Transverse colon (tissue), 4 donors: ENCODE results near the gene ALG10.

Source experiments
- EP300 ChIP-seq: sonication (generic); formaldehyde crosslinking; IDR thresholded peaks from one replicate; pipeline ENCODE4 v1.6.1; 2017; ENCODE audit warnings: antibody characterized with exemption, low read depth
- POLR2AphosphoS5 ChIP-seq, 3 donors: sonication (generic); formaldehyde crosslinking; IDR thresholded peaks; one replicate each; pipeline ENCODE4 v1.6.1; 2016; ENCODE audit warnings: antibody characterized with exemption in 3 of 3
- TF ChIP-seq, protein P1 (sequence below), 5 experiments: fragments of 200-600 bp in 3 of 5; fragments of 450-650 bp in 2 of 5; sonication (generic) in 3 of 5; IDR thresholded peaks; 1 replicate in 2 of 5; 2 replicates in 3 of 5; pipeline ENCODE4 v1.5.1; 2016 to 2017; ENCODE audit warnings: antibody characterized with exemption in 5 of 5, inconsistent platforms in 3 of 5, mild to moderate bottlenecking in 2 of 5, moderate library complexity in 1 of 5

- TF ChIP-seq EP300 (no peak), POLR2AphosphoS5 (IDR thresholded peaks at IDR 0.05) (no peak)
- TF ChIP-seq, protein P1, sequence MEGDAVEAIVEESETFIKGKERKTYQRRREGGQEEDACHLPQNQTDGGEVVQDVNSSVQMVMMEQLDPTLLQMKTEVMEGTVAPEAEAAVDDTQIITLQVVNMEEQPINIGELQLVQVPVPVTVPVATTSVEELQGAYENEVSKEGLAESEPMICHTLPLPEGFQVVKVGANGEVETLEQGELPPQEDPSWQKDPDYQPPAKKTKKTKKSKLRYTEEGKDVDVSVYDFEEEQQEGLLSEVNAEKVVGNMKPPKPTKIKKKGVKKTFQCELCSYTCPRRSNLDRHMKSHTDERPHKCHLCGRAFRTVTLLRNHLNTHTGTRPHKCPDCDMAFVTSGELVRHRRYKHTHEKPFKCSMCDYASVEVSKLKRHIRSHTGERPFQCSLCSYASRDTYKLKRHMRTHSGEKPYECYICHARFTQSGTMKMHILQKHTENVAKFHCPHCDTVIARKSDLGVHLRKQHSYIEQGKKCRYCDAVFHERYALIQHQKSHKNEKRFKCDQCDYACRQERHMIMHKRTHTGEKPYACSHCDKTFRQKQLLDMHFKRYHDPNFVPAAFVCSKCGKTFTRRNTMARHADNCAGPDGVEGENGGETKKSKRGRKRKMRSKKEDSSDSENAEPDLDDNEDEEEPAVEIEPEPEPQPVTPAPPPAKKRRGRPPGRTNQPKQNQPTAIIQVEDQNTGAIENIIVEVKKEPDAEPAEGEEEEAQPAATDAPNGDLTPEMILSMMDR (IDR thresholded peaks at IDR 0.05), result no peak
Measured at GRCh38 chr12:34048714-34049113, 26.4 kb downstream of the ALG10 start.
